Tibial nerve (tissue), 4 donors: ENCODE results near the gene KLF13. TPM values are rescaled to one million over a fixed set of nuclear protein-coding genes. Genes with fewer than 3 reads are reported as not detected.
A peak's percentile ranks its signal among the peaks of the same experiment; 100 is the strongest.

Experiments used
- DNase-seq, 2 donors: peaks; one replicate each; pipeline ENCODE4 v3.0.0-alpha.2; 2019; ENCODE audit warnings: low spot score in 2 of 2
- H3K27ac ChIP-seq, 4 donors: fragments of 200-600 bp; sonication (generic) in 3 of 4; one replicate each; pipeline ENCODE4 v1.5.1; 2017 to 2019; ENCODE audit warnings: mild to moderate bottlenecking in 1 of 4
- H3K27me3 ChIP-seq, 2 donors: fragments of 200-600 bp; sonication (generic) in 1 of 2; one replicate each; pipeline versions ENCODE4 v1.5.1 to v1.6.0; 2017 to 2019
- H3K36me3 ChIP-seq, 3 donors: fragments of 200-600 bp; sonication (generic); one replicate each; pipeline ENCODE4 v1.5.1; 2018 to 2019
- H3K4me1 ChIP-seq, 4 donors: fragments of 200-600 bp; sonication (generic) in 3 of 4; one replicate each; pipeline ENCODE4 v1.5.1; 2017 to 2019
- H3K4me3 ChIP-seq, 4 donors: fragments of 200-600 bp; sonication (generic) in 3 of 4; one replicate each; pipeline ENCODE4 v1.5.1; 2017 to 2019; ENCODE audit warnings: mild to moderate bottlenecking in 1 of 4, moderate library complexity in 1 of 4
- H3K9me3 ChIP-seq, 4 donors: fragments of 200-600 bp; sonication (generic) in 3 of 4; one replicate each; pipeline ENCODE4 v1.5.1; 2017 to 2019
- EP300 ChIP-seq, 2 donors: sonication (generic); formaldehyde crosslinking; IDR thresholded peaks; one replicate each; pipeline ENCODE4 v1.6.1; 2017; ENCODE audit warnings: antibody characterized with exemption in 2 of 2, mild to moderate bottlenecking in 1 of 2
- POLR2A ChIP-seq, 2 donors: fragments of 450-650 bp; IDR thresholded peaks; one replicate each; pipeline ENCODE4 v1.6.1; 2017; ENCODE audit warnings: antibody characterized with exemption in 2 of 2, mild to moderate bottlenecking in 2 of 2, moderate library complexity in 2 of 2
- WGBS, 2 donors: methylation state at CpG; one replicate each; pipeline ENCODE4 v1.1.5; 2018; 5-methylcytosine and 5-hydroxymethylcytosine counted together
- total RNA-seq, 4 donors: library from RNA; depleted of rRNA; stranded (reverse); fragments of >200 nt; gene quantifications; one replicate each; pipeline ENCODE4 v1.1.0, GENCODE V29; 2016
- TF ChIP-seq, protein P1 (sequence below), 5 experiments: fragments of 200-600 bp in 3 of 5; fragments of 450-650 bp in 2 of 5; sonication (generic) in 3 of 5; IDR thresholded peaks; one replicate each; pipeline ENCODE4 v1.5.1; 2016 to 2019; ENCODE audit warnings: antibody characterized with exemption in 5 of 5, mild to moderate bottlenecking in 3 of 5, moderate library complexity in 2 of 5

KLF13 gene
- total RNA-seq, 4 donors from 2014 or later = 61.2 to 77.9 (median 75.1) TPM

DNA sequence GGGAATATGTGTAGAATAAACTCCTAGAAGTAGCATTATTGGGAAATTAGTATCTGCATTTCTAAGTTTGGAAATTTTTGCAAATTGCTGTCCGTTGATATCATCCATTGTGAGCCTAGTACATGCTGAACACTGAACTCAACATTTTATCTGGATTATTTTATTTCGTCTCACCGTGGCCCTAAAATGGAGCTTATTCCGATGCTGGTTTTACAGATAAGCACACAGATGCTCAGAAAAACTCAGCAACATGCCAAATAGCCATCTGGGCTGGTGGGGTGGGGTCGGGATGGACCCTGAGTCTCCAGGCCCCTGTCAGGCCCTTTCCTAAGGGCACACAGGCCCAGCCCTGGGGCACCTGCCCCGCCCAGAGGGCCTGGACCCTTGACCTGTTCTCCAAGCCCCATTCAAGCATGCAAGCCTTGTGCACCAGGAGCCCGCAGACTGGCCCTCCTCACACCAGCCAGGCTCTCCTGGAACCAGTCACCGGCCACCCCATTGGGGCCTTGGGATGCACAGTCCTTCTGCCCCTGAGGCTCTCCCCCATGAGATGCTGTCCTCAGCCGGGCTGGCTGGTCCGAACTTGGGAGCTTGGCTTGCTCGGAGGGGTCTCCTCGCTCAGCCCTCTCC is 20.7 kb upstream of the KLF13 start:
- Histone ChIP-seq H3K4me3 (no peak overlapping the region), H3K9me3 (no peaks in the 10 kb centered on the region), H3K36me3 (no peaks in the 10 kb centered on the region), H3K27me3 (no peaks in the 10 kb centered on the region), H3K4me1 (peaks cover 0 to 49% (median 13%) of the 10 kb centered on the region in 4 donors), H3K27ac (no peak overlapping the region)
- DNase-seq = no peak
- 88 to 94% methylated on average over 12 of the region's 12 CpGs for WGBS, 2 donors
- TF ChIP-seq EP300 (IDR thresholded peaks at IDR 0.05) (no peak), POLR2A (IDR thresholded peaks at IDR 0.05) (no peak)
- TF ChIP-seq, protein P1, sequence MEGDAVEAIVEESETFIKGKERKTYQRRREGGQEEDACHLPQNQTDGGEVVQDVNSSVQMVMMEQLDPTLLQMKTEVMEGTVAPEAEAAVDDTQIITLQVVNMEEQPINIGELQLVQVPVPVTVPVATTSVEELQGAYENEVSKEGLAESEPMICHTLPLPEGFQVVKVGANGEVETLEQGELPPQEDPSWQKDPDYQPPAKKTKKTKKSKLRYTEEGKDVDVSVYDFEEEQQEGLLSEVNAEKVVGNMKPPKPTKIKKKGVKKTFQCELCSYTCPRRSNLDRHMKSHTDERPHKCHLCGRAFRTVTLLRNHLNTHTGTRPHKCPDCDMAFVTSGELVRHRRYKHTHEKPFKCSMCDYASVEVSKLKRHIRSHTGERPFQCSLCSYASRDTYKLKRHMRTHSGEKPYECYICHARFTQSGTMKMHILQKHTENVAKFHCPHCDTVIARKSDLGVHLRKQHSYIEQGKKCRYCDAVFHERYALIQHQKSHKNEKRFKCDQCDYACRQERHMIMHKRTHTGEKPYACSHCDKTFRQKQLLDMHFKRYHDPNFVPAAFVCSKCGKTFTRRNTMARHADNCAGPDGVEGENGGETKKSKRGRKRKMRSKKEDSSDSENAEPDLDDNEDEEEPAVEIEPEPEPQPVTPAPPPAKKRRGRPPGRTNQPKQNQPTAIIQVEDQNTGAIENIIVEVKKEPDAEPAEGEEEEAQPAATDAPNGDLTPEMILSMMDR (IDR thresholded peaks at IDR 0.05) = no peak

DNA sequence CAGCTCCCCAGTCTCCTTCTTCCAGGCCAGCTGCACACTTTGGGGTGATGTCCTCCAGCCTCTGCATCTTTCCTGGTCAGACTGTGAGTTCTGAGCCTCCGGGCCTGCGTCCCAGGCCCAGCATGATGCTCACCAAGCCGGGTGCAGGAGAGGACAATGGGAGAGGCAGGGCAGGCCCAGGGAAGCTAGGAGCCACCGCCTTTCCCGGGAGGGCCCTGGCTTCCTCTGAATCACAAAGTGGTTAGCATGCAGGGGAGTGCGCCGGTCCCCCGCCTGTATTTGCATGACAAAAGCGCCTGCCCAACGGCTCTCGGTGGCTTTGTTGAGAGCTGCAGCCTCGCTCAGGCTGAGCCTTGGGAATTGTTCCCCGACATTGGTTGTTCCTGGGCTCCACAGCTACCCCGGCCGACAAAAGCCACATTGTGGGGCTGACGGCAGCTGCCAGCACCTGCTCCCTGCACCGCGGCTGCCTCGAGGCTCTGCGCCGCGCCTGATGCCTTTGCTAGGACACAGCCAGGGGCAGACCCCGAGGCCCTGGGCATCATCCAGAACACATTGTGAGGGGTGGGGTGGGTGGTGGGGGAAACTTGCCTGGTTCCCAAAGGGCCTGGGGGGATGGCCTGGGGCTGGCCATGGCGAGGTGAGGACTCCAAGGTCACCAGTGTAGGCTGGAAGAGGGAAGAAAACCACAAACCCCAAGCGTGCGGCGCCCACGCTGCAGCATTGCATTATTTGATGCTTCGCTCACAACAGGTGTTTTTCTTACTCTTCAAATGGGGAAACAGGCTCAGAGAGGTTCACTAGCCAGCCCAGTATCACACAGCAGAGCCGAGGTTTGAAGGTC is 20.0 kb upstream of the KLF13 start:
- Histone ChIP-seq H3K9me3 (no peaks in the 10 kb centered on the region), H3K27ac (no peak overlapping the region), H3K27me3 (no peaks in the 10 kb centered on the region), H3K4me3 (no peak overlapping the region), H3K36me3 (no peaks in the 10 kb centered on the region), H3K4me1 (peaks cover 0 to 42% (median 7%) of the 10 kb centered on the region in 4 donors)
- DNase-seq = no peak
- WGBS, 2 donors = 36 to 44% methylated on average over 27 to 30 of the region's 30 CpGs
- no peak for TF ChIP-seq EP300 (IDR thresholded peaks at IDR 0.05)
- TF ChIP-seq, protein P1 (IDR thresholded peaks at IDR 0.05) = no peak
- no peak for TF ChIP-seq POLR2A (IDR thresholded peaks at IDR 0.05)

DNA sequence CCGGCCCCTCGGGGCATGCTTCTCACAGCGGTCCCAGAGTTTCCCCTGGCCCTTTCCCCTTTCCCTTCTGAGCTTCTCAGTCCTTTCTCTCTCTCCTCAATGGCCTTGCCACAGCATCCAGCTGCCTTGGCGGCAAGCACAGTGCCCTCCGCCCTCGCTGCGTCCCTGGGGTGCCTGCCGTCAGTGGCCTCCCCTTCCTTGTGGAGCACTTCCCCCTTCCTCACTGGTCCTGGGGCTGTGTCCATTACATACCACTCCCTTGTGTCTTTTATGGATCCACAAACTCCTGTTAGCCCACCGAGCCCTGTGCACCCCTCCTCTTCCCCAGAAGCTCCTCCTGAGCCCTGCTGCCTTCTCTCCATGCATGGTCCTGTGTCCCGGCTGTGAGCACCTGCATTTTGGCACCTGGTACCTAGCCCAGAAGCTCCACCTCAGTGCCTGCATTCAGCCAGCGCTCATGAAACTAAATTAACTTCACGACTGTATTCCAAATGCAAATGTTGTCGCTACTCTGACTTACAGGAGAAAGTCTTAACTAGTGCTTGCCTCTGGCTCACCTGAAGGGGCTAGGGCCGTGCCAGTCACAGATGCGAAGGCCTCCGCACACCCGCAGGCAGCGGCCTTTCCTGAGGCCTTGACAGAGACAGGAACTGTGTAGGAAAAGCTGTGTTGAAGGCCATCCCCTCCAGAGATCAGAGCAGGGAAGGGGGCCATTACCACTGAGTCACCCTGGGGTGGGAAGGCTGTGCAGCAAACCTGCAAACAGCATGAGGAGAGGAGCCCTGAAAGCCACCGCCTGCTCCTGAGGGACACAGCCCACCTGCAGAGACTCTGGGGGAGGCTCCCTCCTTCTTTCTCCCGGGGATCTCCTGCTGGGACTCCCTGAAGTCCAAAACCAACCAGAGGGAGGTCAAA is 19.1 kb upstream of the KLF13 start:
- Histone ChIP-seq H3K27ac (no peak overlapping the region), H3K4me1 (peaks cover 0 to 33% (median 7%) of the 10 kb centered on the region in 4 donors), H3K36me3 (no peaks in the 10 kb centered on the region), H3K4me3 (no peak overlapping the region), H3K27me3 (no peaks in the 10 kb centered on the region), H3K9me3 (no peaks in the 10 kb centered on the region)
- 82 to 85% methylated on average over 20 of the region's 20 CpGs for WGBS, 2 donors
- DNase-seq = no peak
- TF ChIP-seq POLR2A (IDR thresholded peaks at IDR 0.05) (no peak), EP300 (IDR thresholded peaks at IDR 0.05) (no peak)
- TF ChIP-seq, protein P1 (IDR thresholded peaks at IDR 0.05) = no peak

DNA sequence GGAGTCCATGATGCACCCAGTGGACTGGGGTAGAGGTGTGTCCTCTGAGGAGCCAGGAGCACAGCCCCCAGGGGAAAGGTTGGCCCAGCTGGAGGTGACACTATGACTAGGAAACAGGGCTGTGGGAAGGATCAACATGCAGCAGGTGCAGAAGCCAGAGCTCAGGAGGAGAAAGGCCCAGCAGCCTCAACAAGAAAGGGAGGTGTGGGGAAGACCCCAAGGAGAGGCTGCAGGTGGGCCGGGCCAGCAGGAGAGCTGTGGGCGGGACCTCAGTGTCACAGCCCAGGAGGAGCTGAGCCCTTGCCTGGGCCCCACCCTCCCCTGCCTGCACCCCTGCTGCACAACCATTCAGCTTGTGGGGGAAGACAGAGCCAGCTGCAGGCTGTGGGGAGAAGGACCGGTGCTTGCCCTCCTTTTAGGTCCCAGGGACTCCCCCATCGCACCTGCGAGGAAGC is 18.4 kb upstream of the KLF13 start:
- peaks cover 0 to 26% (median 5%) of the 10 kb centered on the region in 4 donors for H3K4me1 ChIP-seq

More for the DNA sequence above, 18.4 kb upstream of the KLF13 start:
- TF ChIP-seq POLR2A (IDR thresholded peaks at IDR 0.05) (no peak), EP300 (IDR thresholded peaks at IDR 0.05) (no peak)
- TF ChIP-seq, protein P1 (IDR thresholded peaks at IDR 0.05) = no peak
- Histone ChIP-seq H3K4me3 (no peak overlapping the region), H3K27me3 (no peaks in the 10 kb centered on the region), H3K36me3 (no peaks in the 10 kb centered on the region), H3K9me3 (peaks cover 0 to 3% (median under 1%) of the 10 kb centered on the region in 4 donors), H3K27ac (no peak overlapping the region)
- DNase-seq = peak in 1 of 2 donors; percentile 4
- WGBS, 2 donors = 73 to 75% methylated on average over 4 to 5 of the region's 5 CpGs
